Nephron progenitor cell (in vitro differentiated cells): Measurements from ENCODE around the gene IKZF1.

Source experiments
- DNase-seq: peaks from one replicate; pipeline ENCODE4 v3.0.0; 2021
- H3K27ac Mint-ChIP-seq: 2 replicates; pipeline ENCODE4 v1.8.0; 2021; ENCODE audit warnings: mild to moderate bottlenecking, moderate library complexity, mixed read lengths
- H3K27me3 Mint-ChIP-seq: 2 replicates; pipeline ENCODE4 v1.8.0; 2021; ENCODE audit warnings: mild to moderate bottlenecking, low read depth, mixed read lengths; ENCODE audit not compliant: poor library complexity
- H3K36me3 Mint-ChIP-seq: 2 replicates; pipeline ENCODE4 v1.8.0; 2021; ENCODE audit warnings: low read depth, mixed read lengths
- H3K4me1 Mint-ChIP-seq: 2 replicates; pipeline ENCODE4 v1.8.0; 2021; ENCODE audit warnings: mixed read lengths
- H3K4me3 Mint-ChIP-seq: 2 replicates; pipeline ENCODE4 v1.8.0; 2021; ENCODE audit warnings: mild to moderate bottlenecking, moderate library complexity, mixed read lengths
- H3K9me3 Mint-ChIP-seq: 2 replicates; pipeline ENCODE4 v1.8.0; 2021; ENCODE audit warnings: mild to moderate bottlenecking, moderate library complexity, mixed read lengths
- TF ChIP-seq, protein P1 (sequence below): fragments of 200-600 bp; sonication (generic); IDR thresholded peaks from 2 replicates; pipeline ENCODE4 v1.5.0; 2021; ENCODE audit warnings: antibody characterized with exemption

IKZF1 gene

DNA sequence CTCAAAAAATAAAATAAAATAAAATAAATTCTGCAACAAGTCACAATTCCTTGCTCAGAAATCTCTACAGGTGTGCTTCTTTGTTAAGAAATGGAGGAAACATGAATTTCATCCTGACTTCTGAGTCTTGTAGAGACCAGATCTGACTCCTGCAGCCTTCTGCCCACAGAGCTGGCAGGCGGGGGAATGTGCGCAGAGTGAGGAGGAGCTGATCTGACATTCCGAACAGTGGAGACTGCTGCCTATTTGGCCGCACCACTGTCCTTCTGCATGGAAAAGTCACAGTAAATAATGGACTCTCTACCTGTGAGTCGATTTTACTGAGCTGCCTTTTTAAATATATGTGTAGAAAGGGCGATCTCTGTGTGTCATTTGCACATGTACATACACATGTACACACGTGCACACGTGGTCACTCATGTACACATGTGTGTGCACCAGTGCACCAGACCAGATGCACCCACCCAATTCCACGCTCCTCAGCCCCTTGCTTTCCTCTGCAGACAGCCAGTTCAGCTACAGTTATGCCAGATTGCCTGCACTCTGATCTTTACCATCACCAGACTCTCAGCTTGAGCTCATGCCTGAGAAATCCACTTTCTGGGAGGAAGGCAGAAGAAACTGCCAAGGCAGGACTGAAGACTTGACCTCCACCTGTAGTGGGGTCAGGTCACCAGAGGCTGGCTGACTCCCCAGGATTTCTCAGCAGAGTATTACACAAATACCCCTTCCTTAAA, 54.9 kb downstream of the IKZF1 start:
- no peaks in the 10 kb centered on the region for H3K9me3 Mint-ChIP-seq
- H3K27me3 Mint-ChIP-seq = peaks cover 3% of the 10 kb centered on the region
- DNase-seq = no peak
- no peaks in the 10 kb centered on the region for H3K36me3 Mint-ChIP-seq
- no peak overlapping the region for H3K27ac Mint-ChIP-seq
- H3K4me3 Mint-ChIP-seq = no peak overlapping the region
- TF ChIP-seq, protein P1, sequence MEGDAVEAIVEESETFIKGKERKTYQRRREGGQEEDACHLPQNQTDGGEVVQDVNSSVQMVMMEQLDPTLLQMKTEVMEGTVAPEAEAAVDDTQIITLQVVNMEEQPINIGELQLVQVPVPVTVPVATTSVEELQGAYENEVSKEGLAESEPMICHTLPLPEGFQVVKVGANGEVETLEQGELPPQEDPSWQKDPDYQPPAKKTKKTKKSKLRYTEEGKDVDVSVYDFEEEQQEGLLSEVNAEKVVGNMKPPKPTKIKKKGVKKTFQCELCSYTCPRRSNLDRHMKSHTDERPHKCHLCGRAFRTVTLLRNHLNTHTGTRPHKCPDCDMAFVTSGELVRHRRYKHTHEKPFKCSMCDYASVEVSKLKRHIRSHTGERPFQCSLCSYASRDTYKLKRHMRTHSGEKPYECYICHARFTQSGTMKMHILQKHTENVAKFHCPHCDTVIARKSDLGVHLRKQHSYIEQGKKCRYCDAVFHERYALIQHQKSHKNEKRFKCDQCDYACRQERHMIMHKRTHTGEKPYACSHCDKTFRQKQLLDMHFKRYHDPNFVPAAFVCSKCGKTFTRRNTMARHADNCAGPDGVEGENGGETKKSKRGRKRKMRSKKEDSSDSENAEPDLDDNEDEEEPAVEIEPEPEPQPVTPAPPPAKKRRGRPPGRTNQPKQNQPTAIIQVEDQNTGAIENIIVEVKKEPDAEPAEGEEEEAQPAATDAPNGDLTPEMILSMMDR = no peak
- H3K4me1 Mint-ChIP-seq = peaks cover 10% of the 10 kb centered on the region

- TF ChIP-seq, protein P1 = no peak
- H3K27ac Mint-ChIP-seq = no peak overlapping the region
- no peak overlapping the region for H3K4me3 Mint-ChIP-seq
- no peak for DNase-seq
- no peaks in the 10 kb centered on the region for H3K36me3 Mint-ChIP-seq
- H3K27me3 Mint-ChIP-seq = peaks cover 3% of the 10 kb centered on the region
- H3K9me3 Mint-ChIP-seq = no peaks in the 10 kb centered on the region
- H3K4me1 Mint-ChIP-seq = peaks cover 10% of the 10 kb centered on the region
Measured at GRCh38 chr7:50359995-50360925, 55.7 kb downstream of the IKZF1 start.

GRCh38 chr7:50362142-50362541, 57.6 kb downstream of the IKZF1 start:
- no peak overlapping the region for H3K4me3 Mint-ChIP-seq
- H3K4me1 Mint-ChIP-seq = peaks cover 10% of the 10 kb centered on the region
- no peaks in the 10 kb centered on the region for H3K36me3 Mint-ChIP-seq
- no peak for DNase-seq
- TF ChIP-seq, protein P1 = no peak
- H3K9me3 Mint-ChIP-seq = no peaks in the 10 kb centered on the region
- no peak overlapping the region for H3K27ac Mint-ChIP-seq
- peaks cover 3% of the 10 kb centered on the region for H3K27me3 Mint-ChIP-seq

DNA sequence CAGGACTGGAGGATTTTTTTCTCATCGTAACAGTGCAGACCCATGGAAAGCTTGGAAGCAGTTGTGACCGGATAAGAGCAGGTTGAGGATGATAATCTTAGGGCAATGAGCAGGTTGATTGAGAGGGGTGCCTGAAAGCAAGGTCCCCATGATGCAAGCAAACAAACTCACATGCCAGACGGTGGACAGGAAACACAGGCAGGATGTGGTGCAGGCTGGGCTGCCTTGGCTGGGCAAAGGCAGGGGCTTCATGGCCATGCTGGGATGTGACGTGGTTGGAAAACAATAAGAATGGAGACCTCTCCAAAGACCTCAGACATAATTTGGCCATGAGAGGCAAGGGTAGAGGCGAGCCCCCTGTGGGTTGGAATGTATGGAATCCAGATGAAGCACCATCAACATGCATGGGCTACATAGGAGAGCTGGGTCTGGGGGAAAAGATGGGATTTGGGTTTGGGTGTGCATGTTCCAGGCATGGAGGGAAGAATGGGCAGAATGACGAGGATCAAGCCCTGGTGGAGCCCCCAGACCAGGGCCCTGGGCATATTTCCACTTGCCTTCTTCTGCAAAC, 58.3 kb downstream of the IKZF1 start:
- Mint-ChIP-seq H3K4me3 (no peak overlapping the region), H3K27ac (no peak overlapping the region), H3K4me1 (peaks cover 10% of the 10 kb centered on the region), H3K9me3 (no peaks in the 10 kb centered on the region), H3K36me3 (no peaks in the 10 kb centered on the region), H3K27me3 (no peaks in the 10 kb centered on the region)
- TF ChIP-seq, protein P1 = no peak
- DNase-seq = no peak

DNA sequence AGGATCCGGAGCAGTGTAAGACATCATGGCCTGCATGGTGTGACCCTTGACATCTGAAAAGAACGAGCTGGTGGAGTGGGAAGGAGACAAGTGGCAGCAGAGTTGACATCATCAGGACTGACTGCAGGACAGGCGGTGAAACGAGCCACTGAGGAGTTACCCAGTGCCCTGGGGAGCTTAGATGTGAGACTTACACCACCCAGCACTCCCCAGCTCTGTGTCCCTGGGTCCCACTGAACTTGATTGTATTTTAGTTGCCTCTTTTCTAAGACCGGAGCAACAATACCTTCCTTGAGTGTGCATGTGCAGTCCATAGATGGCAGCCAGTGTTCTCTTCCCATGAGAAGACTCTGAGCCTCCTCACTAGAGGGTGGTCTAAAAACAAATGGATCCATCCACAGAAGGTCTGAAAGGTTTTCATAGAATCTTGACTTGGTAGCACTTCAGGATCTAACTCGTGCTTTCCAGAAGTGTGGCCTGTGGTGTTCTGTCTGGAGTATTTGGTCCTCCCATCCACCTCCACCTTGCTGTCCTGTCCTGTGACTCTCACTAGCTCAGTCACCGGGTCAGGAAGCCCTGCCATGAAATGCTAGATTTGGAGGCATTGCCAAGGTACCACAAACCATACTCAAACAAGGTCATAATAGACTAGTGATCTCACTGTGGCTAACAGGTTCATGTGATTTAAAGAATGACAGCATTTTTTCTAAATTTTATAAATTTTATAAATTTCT, 59.0 kb downstream of the IKZF1 start:
- no peak for DNase-seq
- H3K4me1 Mint-ChIP-seq = peaks cover 10% of the 10 kb centered on the region
- H3K27me3 Mint-ChIP-seq = peaks cover 3% of the 10 kb centered on the region
- H3K27ac Mint-ChIP-seq = no peak overlapping the region
- H3K4me3 Mint-ChIP-seq = no peak overlapping the region
- no peaks in the 10 kb centered on the region for H3K9me3 Mint-ChIP-seq
- no peaks in the 10 kb centered on the region for H3K36me3 Mint-ChIP-seq
- TF ChIP-seq, protein P1 = no peak
